ENCODE data around the gene BCAR3.
"Not testable (repeated sequence)": the region's sequence is repeated elsewhere in the genome, so short reads cannot be mapped to it uniquely, and the experiment has no call there.

BCAR3 gene

GRCh38 chr1:93697566-93697965, 15.9 kb upstream of the BCAR3 start:
- H3K27ac ChIP-seq (ENCODE audit: low read depth, low read length, severe bottlenecking); H3K36me3 ChIP-seq (ENCODE audit: control insufficient read depth, insufficient read depth, low read length); H3K9me3 ChIP-seq (ENCODE audit: control insufficient read depth, low read length); H3K4me3 ChIP-seq (ENCODE audit: extremely low read depth, insufficient read depth, low read length, poor library complexity, severe bottlenecking): not testable (repeated sequence)
- 83 to 87% methylated on average over 9 to 12 of the region's 13 CpGs for WGBS, 2 experiments (ENCODE audit: insufficient coverage in 2 of 2)
- H3K4me1 ChIP-seq (ENCODE audit: control insufficient read depth, insufficient read depth, low read length, poor library complexity, severe bottlenecking) = peaks cover 34% of the 10 kb centered on the region

GRCh38 chr1:93695411-93696005, 13.9 kb upstream of the BCAR3 start:
- peaks cover 19% of the 10 kb centered on the region for H3K4me1 ChIP-seq (ENCODE audit: control insufficient read depth, insufficient read depth, low read length, poor library complexity, severe bottlenecking)
- H3K4me3 ChIP-seq (ENCODE audit: extremely low read depth, insufficient read depth, low read length, poor library complexity, severe bottlenecking) = no peak overlapping the region
- WGBS, 2 experiments (ENCODE audit: insufficient coverage in 2 of 2) = 84 to 95% methylated on average over 1 to 2 of the region's 2 CpGs
- no peaks in the 10 kb centered on the region for H3K9me3 ChIP-seq (ENCODE audit: control insufficient read depth, low read length)
- H3K27ac ChIP-seq (ENCODE audit: low read depth, low read length, severe bottlenecking) = no peak overlapping the region
- no peaks in the 10 kb centered on the region for H3K36me3 ChIP-seq (ENCODE audit: control insufficient read depth, insufficient read depth, low read length)

GRCh38 chr1:93694819-93695218, 13.2 kb upstream of the BCAR3 start:
- Histone ChIP-seq H3K36me3 (ENCODE audit: control insufficient read depth, insufficient read depth, low read length) (no peaks in the 10 kb centered on the region), H3K9me3 (ENCODE audit: control insufficient read depth, low read length) (no peaks in the 10 kb centered on the region), H3K27ac (ENCODE audit: low read depth, low read length, severe bottlenecking) (no peak overlapping the region), H3K4me1 (ENCODE audit: control insufficient read depth, insufficient read depth, low read length, poor library complexity, severe bottlenecking) (peaks cover 18% of the 10 kb centered on the region), H3K4me3 (ENCODE audit: extremely low read depth, insufficient read depth, low read length, poor library complexity, severe bottlenecking) (no peak overlapping the region)
- WGBS, 2 experiments (ENCODE audit: insufficient coverage in 2 of 2) = 86 to 100% methylated on average over 3 of the region's 3 CpGs

GRCh38 chr1:93694039-93694438, 12.4 kb upstream of the BCAR3 start:
- no peaks in the 10 kb centered on the region for H3K9me3 ChIP-seq (ENCODE audit: control insufficient read depth, low read length)
- H3K36me3 ChIP-seq (ENCODE audit: control insufficient read depth, insufficient read depth, low read length) = no peaks in the 10 kb centered on the region
- H3K4me1 ChIP-seq (ENCODE audit: control insufficient read depth, insufficient read depth, low read length, poor library complexity, severe bottlenecking) = peaks cover 18% of the 10 kb centered on the region
- H3K27ac ChIP-seq (ENCODE audit: low read depth, low read length, severe bottlenecking) = no peak overlapping the region
- H3K4me3 ChIP-seq (ENCODE audit: extremely low read depth, insufficient read depth, low read length, poor library complexity, severe bottlenecking) = no peak overlapping the region
- WGBS, 2 experiments (ENCODE audit: insufficient coverage in 2 of 2) = 93% methylated on average over 6 to 7 of the region's 7 CpGs

GRCh38 chr1:93692983-93693591, 11.4 kb upstream of the BCAR3 start:
- Histone ChIP-seq H3K4me1 (ENCODE audit: control insufficient read depth, insufficient read depth, low read length, poor library complexity, severe bottlenecking) (peaks cover 18% of the 10 kb centered on the region), H3K4me3 (ENCODE audit: extremely low read depth, insufficient read depth, low read length, poor library complexity, severe bottlenecking) (no peak overlapping the region), H3K36me3 (ENCODE audit: control insufficient read depth, insufficient read depth, low read length) (no peaks in the 10 kb centered on the region), H3K9me3 (ENCODE audit: control insufficient read depth, low read length) (no peaks in the 10 kb centered on the region), H3K27ac (ENCODE audit: low read depth, low read length, severe bottlenecking) (no peak overlapping the region)
- 90 to 96% methylated on average over 5 to 7 of the region's 7 CpGs for WGBS, 2 experiments (ENCODE audit: insufficient coverage in 2 of 2)

- no peak overlapping the region for H3K27ac ChIP-seq (ENCODE audit: low read depth, low read length, severe bottlenecking)
- no peak overlapping the region for H3K4me3 ChIP-seq (ENCODE audit: extremely low read depth, insufficient read depth, low read length, poor library complexity, severe bottlenecking)
- peaks cover 18% of the 10 kb centered on the region for H3K4me1 ChIP-seq (ENCODE audit: control insufficient read depth, insufficient read depth, low read length, poor library complexity, severe bottlenecking)
- no peaks in the 10 kb centered on the region for H3K36me3 ChIP-seq (ENCODE audit: control insufficient read depth, insufficient read depth, low read length)
- 100% methylated on average over 2 of the region's 2 CpGs; no CpG with 5 or more reads in 1 of the 2 experiments for WGBS, 2 experiments (ENCODE audit: insufficient coverage in 2 of 2)
- H3K9me3 ChIP-seq (ENCODE audit: control insufficient read depth, low read length) = no peaks in the 10 kb centered on the region
These were observed 10.8 kb upstream of the BCAR3 start for GRCh38 chr1:93692451-93692861.

GRCh38 chr1:93692026-93692425, 10.4 kb upstream of the BCAR3 start:
- no peak overlapping the region for H3K4me3 ChIP-seq (ENCODE audit: extremely low read depth, insufficient read depth, low read length, poor library complexity, severe bottlenecking)
- H3K9me3 ChIP-seq (ENCODE audit: control insufficient read depth, low read length) = no peaks in the 10 kb centered on the region
- H3K4me1 ChIP-seq (ENCODE audit: control insufficient read depth, insufficient read depth, low read length, poor library complexity, severe bottlenecking) = peaks cover 18% of the 10 kb centered on the region
- WGBS, 2 experiments (ENCODE audit: insufficient coverage in 2 of 2) = 88 to 95% methylated on average over 3 of the region's 4 CpGs
- H3K27ac ChIP-seq (ENCODE audit: low read depth, low read length, severe bottlenecking) = no peak overlapping the region
- no peaks in the 10 kb centered on the region for H3K36me3 ChIP-seq (ENCODE audit: control insufficient read depth, insufficient read depth, low read length)

GRCh38 chr1:93690921-93691789, 9.5 kb upstream of the BCAR3 start:
- H3K4me3 ChIP-seq (ENCODE audit: extremely low read depth, insufficient read depth, low read length, poor library complexity, severe bottlenecking) = no peak overlapping the region
- no peaks in the 10 kb centered on the region for H3K9me3 ChIP-seq (ENCODE audit: control insufficient read depth, low read length)
- H3K27ac ChIP-seq (ENCODE audit: low read depth, low read length, severe bottlenecking) = no peak overlapping the region
- WGBS, 2 experiments (ENCODE audit: insufficient coverage in 2 of 2) = 70% methylated on average over 1 to 2 of the region's 4 CpGs
- H3K4me1 ChIP-seq (ENCODE audit: control insufficient read depth, insufficient read depth, low read length, poor library complexity, severe bottlenecking) = peaks cover 18% of the 10 kb centered on the region
- no peaks in the 10 kb centered on the region for H3K36me3 ChIP-seq (ENCODE audit: control insufficient read depth, insufficient read depth, low read length)

GRCh38 chr1:93690341-93690740, 8.7 kb upstream of the BCAR3 start:
- H3K4me1 ChIP-seq (ENCODE audit: control insufficient read depth, insufficient read depth, low read length, poor library complexity, severe bottlenecking) = peaks cover 18% of the 10 kb centered on the region
- H3K36me3 ChIP-seq (ENCODE audit: control insufficient read depth, insufficient read depth, low read length) = no peaks in the 10 kb centered on the region
- no peak overlapping the region for H3K4me3 ChIP-seq (ENCODE audit: extremely low read depth, insufficient read depth, low read length, poor library complexity, severe bottlenecking)
- no peaks in the 10 kb centered on the region for H3K9me3 ChIP-seq (ENCODE audit: control insufficient read depth, low read length)
- H3K27ac ChIP-seq (ENCODE audit: low read depth, low read length, severe bottlenecking) = no peak overlapping the region

- H3K36me3 ChIP-seq (ENCODE audit: control insufficient read depth, insufficient read depth, low read length) = no peaks in the 10 kb centered on the region
- H3K27ac ChIP-seq (ENCODE audit: low read depth, low read length, severe bottlenecking) = no peak overlapping the region
- WGBS, 2 experiments (ENCODE audit: insufficient coverage in 2 of 2) = 89 to 90% methylated on average over 3 to 4 of the region's 5 CpGs
- peaks cover 18% of the 10 kb centered on the region for H3K4me1 ChIP-seq (ENCODE audit: control insufficient read depth, insufficient read depth, low read length, poor library complexity, severe bottlenecking)
- no peak overlapping the region for H3K4me3 ChIP-seq (ENCODE audit: extremely low read depth, insufficient read depth, low read length, poor library complexity, severe bottlenecking)
- H3K9me3 ChIP-seq (ENCODE audit: control insufficient read depth, low read length) = no peaks in the 10 kb centered on the region
These were observed 8.0 kb upstream of the BCAR3 start for GRCh38 chr1:93689521-93690223.

Measured in mesodermal cell (in vitro differentiated cells).